ENCODE results near the gene DENND1B.

DENND1B gene

DNA sequence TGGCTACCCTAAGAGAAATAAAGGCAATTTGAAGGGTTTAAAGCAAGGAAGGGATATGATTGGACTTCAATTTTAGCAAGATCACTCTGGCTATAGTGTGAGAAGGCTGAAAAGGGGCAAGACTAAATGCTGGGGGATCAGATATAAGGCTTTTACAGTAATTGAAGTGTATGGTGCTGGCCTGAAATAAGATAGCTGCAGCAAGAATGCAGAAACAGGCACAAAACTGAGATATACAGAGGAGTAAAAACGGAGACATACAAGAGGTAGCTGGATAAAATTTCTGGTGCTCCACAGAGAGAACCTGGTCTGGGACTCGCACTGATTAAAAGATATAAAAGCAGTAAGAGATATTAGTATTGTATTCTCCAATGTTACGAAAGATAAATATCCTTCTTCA is 92.0 kb downstream of the DENND1B start:
- no peak for DNase-seq

DNA sequence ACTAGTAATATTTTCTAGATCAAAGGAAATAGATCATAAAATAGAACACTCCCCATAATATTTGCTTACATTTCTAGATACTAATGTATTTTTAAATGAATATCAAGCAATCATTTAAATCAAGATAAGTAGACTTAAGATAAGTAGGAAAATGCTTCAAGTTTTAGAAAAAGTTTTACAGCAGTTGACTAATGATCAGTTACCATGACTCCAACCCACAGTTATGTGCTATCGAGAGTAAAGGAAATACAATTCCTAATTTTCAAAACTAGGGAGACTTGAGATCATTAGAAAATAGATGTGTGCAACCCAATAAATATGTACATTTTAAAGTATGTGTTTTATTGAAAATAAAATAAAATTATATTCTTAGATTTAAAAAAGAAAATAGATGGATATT is 95.0 kb downstream of the DENND1B start:
- DNase-seq = no peak

DNA sequence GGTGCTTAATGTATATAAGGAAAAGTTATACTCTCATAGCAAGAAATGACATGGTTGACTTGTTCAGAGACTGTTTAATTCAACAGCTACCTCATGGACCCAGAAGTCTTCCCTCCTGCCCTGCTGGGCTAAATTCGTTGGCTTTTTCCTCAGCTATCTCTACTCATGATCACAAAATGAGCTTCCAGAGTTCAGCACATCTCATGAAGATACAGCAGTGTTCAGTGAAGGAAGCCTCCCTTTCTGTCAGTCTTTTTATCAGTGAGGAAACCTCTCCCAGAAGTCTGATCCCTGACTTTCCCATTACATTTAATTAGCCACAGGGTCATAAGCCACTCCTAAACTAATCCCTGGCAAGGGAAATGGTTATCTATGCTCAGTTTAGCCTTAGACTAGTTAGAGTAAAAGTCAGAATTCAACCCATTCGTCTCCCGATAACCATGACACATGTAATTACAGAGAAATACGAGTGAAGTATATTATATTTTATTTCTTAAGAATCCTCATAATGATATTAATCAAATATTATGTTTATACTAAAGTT is 97.5 kb downstream of the DENND1B start:
- no peak for DNase-seq

DNA sequence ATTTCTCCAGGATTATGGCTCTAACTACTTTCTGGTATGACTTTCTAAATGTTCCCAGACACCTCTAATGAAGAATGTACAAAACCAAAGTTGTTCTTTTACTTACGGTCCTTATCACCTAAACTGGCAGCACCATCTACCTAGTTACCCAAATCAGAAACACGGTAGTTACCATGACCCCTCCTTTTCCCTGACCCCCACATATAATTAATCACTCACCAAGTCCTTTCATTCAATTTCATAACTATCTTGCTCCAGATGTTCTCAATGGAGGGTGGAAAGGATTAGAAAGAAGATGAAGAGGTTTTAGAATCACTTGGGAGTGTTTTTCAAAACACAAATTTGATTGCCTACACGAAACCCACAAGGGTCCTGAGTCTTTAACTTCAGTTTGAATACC is 98.0 kb downstream of the DENND1B start:
- DNase-seq = no peak

DNA sequence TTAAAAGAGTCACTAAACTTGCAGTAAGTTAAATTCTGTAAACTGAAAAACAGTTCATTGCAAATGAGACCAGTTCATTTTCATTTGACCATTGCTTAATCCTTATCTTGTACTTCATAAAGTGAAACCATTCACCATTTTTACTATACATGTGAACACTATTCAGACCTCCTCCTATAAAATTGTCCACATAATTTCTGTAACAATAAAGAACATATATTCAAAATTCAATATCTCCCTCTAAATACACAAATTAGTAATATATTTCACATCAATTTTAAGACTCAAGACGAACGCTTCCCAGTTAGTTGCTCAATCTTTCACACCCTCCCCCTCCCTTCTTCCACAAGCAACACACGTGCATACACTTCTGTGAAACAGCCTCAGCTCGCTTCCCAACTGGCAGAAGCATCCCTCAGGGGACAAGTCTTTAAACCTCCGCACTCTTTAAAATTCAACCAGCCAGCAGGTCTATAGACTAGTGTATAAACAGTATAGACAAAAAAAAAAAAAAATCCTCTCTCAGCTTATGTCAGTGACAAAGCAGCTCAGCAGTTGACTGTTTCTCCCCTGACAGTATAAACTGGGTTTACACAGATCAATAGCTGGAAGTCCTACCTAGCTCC is 99.6 kb downstream of the DENND1B start:
- DNase-seq = no peak

DNA sequence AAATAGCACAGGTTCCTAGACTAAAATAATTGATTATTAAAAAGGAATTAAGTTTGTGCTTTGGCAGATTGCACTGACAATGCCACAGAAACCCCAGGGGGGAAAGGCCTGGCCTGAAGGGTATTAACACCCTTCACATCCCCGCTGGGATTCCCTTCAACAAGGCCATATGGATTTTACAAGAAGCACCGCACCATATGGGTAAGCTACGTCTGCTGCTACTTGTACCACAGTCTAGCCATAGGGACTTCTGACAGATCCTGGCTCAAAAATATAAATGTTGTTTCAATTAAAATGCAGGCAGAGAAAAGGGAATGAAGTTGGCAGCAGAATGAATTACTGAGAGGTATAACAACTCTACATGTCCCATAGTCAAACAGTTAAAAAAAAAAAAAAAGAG is 101.0 kb downstream of the DENND1B start:
- no peak for DNase-seq

DNA sequence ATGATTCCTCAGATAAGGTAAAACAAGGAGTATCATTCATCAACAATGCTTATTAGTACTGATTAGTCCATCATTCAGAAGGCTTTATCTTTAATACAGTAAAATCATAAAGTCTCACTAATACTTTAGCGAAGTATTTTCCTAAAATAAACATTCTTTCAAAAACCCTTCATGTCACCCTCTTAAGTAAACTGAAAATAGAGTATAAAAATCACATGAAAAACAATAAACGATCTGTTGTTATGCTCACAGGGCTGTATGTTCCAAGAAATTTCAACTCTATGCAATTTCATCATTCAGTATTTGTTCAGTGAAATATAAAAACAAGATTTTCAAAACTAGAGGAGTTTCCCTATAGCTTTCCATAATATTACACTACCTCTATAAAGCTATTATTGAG is 102.0 kb downstream of the DENND1B start:
- no peak for DNase-seq

DNA sequence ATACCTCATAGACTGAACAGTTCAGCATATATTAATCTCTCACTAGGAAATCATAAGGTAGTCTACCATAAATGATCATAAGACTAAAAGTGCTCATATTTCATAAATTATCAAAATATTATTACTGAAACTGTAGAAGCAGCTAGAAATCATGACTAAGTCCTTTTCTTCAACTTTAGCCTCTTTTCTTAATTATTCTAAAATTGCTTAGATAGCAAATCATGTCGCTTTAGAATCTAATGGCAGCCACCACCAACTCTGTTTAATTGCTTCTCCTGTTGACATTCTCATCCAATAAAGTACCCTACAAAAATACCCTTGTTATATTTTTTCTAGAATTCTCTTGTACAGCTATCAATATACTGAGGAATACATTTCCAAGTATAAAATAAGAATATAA is 102.9 kb downstream of the DENND1B start:
- DNase-seq = no peak

DNA sequence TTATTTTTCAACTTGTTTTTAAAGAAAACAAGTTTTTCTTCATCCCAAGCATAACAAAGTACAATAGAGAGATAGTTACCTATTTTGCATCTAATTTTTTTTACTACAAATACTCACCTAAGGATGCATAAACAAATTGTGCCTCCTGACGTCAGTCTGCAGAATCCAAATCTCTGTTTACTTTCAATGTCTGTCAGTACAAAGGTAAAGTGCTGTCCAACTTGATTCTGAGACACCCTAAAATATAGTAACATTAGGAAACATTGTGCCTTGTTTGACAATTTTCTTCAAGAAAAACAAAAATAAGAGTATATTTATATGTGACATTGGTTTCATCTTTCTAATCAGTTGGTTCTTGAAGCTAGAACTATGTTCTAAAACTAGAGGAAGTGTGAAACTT is 103.4 kb downstream of the DENND1B start:
- no peak for DNase-seq

DNA sequence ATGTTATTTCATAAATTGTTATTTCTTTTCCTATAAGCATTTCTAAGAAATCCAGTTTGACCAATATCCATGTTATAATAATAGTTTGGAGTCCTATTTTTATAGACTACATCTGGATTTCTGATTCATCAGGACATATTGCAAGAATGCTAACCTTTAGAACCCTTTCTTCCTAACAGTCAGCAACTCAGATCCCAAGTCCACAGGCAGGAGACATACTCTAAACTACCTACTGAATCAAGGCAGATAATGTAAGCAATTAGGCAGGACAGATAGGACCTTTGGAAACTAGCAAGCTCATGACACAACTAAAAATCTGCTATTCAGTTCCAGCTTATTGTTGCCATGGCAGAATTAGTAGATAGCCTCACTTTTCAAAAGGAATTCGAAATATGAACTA is 104.1 kb downstream of the DENND1B start:
- DNase-seq = no peak

DNA sequence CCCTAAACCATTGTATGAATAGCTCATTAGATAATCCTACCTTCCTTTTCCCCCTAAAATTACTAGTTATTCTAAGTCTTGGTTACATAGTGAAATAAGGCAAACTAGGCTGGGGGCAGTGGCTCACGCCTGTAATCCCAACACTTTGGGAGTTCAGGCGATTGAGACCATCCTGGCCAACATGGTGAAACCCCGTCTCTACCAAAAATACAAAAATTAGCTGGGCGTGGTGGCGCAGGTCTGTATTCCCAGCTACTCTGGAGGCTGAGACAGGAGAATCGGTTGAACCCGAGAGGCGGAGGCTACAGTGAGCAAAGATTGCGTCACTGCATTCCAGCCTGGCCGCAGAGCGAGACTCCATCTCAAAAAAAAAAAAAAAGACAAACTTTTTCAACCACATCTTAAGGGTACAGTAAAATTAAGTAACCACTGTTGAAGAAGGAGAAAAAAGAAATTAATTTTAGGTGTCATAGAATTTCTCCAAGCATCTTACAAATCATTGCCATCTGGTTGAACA is 108.5 kb downstream of the DENND1B start:
- DNase-seq = no peak

DNA sequence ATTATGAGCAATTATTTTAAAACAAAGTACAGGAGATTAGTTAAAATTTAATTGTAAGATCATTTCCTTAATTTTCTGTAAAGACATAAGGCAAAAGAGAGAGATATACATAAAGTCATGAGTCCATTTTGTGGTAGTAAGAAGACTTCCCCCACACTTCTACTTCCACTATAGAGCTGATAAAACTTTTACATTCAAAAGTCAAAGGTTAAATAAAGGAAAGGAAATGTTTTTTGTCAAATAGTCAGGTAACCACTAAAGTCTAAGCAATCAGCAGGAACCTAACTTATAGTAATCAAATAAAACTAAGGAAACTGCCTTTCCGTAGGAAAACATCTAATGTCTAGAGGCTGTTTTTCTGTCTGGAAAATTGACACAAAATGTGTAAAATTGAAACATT is 110.9 kb downstream of the DENND1B start:
- DNase-seq = no peak

DNA sequence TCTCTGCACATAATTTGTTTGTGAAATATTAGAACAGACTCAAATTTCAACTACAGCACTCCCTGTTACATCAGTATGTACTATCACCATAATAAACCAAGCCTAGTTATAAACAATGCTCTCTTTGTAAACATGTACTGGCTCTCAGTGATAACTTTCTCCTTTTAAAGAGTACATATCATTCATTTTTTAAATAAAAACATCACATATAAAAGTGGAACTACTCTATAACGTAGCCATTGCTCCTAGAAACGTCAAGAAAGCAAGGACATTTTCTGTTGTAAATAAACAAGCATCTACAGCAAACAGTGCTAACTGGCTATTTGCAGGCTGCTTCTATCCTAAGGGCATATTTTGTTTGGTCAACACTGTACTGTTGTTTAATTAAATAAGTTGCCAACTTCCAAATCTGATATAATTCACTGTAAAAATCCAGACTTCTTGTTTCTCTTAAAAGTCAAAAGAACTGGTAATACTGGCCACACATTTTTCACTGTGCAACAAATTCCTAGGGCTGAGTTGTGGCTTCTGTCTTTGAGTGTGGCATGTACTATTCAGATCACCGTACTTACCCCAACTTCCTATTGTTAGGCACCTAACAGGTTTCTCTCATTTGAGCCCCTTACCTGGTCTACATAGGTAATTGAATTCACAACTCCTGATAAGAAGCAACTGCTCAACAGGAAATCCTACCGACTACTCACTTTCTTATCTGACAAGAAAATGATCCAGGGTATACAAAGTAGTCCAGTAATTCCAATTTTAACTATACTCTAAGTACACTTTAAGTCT is 111.9 kb downstream of the DENND1B start:
- no peak for DNase-seq

DNA sequence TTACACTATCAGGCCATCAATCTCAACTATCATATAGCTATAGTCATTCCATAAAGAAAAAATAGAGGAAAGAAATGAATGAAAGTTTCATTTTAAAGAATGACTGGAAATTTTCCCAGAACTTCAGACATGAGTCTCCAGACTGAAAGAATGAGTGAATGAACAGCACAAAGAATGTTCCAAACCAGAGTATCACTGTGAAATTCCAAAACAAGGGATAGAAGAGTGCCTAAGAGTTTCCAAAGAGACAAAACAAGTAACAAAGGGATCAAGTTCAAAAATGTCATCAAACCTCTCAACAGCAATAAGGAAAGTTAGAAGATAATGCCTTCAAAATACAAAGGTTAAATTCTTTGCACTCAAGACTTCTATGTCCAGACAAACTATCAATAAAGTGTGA is 114.9 kb downstream of the DENND1B start:
- no peak for DNase-seq

DNA sequence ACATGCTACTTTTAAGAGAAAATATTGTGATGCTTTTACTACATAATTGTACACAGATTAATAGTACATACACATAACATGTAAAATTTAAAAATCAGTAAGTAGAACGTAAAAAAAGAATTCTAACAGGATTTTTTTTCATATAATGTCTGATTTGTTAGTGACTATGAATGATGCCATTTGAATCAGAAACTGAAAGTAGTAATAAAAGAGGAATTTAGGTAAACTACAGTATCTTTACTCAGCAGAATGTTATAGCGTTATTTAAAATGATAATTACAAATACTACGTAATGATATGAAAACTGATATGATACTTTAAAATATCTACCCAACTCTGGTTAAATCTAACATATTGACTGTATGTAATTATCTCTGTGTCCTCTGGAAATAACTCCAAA is 116.1 kb downstream of the DENND1B start:
- no peak for DNase-seq

DNA sequence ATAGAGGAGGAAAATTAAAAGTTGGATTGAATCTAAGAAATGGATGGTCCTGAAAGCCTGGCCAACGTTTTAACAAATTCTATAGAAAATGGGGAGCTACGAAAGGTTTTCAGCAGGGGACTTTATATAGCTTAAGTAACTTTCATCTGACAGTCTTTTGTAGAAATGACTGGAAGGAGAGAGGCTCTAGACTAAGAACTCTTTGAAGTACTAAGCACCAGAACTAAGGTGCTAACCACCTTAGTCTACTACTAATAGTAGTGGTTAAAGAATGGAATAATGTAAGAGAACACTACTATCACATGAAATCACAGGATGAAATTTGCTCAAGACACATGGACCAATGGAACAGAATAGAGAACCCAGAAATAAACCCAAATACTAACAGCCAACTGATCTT is 126.1 kb downstream of the DENND1B start:
- DNase-seq = no peak

DNA sequence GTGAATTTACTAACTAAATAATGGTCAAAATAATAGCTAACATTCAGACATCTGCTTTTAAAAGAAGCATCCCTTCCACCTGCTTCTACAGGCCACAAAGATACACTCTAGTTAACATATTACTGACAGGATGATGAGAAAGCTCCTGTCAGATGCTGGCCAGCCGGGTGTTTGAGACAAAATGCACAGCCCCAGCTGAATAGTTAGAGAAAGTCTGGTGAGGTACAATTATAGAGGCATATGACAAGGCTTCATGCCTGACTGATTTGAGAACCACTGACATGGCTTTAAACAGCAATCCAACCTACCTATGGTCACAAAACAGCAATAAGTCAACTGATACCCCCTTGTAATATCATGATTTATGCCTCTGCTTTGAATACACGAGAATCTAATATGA is 137.0 kb downstream of the DENND1B start:
- no peak for DNase-seq

DNA sequence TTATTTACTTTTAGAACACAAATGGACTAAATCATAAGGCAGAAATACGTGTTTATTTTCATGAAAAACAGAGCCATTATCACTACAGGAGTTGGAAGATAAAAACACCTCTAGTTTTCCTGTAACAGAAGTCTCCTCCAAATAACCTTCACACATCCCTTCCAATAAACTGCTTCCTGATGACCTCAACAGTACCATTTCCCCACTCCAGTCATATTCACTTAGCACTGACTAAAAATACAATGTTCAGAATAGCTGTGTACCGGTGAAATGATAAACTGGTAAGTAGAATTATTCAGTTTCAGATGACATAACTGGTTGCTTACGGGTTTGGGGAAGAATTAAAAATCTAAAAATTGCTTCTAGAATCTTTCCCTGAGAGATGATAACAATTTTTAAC is 137.9 kb downstream of the DENND1B start:
- no peak for DNase-seq

DNA sequence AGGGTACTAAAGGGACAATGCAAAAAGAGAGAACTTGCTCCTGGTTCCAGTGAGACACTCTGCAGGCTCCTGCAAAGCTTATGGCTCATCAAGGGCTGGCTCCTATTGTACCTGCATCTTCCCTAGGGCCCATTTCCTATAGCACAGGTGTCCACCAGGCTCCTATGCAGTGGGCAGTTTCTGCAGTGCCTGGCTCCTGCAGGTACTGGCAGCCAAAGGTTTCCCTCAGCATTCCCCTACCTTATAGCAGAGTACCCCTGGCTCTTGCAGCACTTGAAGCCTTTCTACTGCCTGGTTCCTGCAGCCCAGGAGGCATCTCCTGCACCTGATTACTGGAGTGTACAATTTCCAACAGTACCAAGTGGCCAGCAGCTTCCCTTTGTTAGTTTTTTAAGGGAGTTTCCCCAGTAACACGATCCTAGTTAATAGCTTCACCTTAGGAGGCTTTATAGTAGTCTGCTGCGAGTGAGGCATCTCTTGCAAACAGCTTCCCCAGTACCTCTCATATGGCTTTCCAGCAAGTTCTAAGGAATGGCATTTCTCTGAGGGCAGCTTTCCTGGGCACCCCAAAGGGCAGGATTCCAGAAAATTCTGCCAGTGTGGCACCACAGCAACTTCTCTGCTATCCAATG is 141.7 kb downstream of the DENND1B start:
- no peak for DNase-seq

DNA sequence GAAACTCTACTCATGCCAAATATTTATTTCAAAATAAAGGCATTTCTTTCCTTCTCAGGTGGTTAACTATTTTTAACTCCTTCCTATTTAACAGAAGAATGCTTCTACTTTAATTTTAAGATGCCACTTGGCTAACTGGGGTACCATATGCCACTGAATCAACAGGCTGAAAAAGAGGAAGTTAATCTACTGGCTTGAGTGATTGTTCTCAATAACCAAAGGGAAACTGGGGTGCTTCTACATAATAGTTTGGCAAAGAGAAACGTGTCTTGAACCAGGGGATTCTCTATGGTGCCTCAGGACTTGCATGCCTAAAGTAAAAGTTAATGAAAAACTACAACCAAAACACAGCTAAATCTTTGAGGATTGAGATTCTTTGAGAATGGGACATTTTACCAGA is 142.6 kb downstream of the DENND1B start:
- DNase-seq = no peak

DNA sequence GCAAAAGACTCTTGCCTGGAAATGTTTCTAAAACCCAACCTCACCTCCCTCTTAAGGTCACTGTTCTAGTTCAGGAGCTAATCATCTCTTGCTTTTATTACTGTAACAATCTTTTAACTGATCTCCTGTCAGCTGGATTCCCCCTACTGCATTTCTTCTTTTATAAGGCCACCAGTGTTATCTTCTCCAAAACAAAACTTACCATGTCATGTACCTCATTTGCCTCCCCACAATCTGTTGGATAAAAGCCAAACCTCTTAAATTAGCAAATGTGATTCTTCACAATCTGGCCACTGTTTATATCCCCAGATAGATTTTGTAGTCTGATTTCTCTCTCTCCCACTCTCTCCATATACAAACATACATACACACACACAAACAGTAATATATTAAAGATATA is 143.3 kb downstream of the DENND1B start:
- DNase-seq = no peak

DNA sequence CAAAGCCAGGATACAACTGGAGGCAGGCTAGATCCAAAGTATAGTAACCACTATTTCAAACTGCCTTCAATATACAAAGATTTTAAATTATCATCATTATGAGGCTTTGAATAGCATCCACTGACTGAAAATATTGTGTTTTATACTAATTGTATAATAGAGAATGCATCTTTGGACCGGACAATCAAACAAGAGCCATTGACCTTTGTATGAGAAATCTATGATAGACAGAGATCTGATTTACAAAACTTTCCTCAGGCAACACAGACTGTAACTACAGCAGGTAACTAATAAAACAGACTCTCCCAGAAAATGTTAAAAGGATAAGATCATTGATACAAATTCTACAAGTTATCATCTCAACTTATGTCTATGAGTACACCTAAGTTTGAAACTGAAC is 152.9 kb downstream of the DENND1B start:
- no peak for DNase-seq

DNA sequence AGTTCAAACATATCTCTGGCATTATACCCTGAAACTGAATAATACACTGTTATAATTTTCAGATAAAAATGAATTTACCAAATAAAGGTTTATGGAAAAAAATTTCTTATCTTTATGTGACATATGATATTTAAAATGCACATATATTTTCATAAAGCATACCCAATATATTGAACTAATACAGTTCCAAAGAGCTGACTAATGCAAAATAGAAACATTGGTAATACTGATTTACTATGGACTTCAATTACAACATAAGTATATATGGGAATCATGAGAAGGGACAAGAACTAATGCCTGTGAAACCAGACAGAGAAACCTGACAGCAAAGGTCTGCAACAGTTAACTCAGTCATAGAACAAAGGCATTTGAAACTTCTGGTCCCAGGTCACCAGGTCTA is 153.5 kb downstream of the DENND1B start:
- DNase-seq = no peak

DNA sequence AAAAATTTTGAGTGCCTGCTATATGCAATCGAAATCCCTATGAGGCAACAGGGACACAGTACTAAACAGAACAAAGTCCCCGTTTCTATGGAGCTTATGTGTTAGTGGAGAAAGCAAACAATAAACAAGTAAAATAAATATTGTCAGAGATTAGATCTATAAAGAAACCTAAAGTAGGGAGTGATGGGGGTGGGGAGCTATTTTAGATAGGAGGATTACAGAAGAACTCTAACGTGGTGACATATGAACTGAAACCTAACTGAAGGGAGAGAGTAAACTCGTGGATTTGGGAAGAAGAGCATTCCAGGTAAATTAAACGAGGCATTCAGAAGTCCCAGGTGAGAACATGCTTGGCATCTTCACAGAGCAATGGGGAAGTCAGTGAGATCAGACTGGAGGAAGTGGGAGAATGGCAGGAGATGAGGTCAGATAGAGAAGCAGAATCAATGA is 154.5 kb downstream of the DENND1B start:
- DNase-seq = no peak

All from CD4-positive, alpha-beta T cell treated with Interleukin-17A for 1 hour (primary cell).